HepG2 (cell line): ENCODE data around the gene USP10. TPM values are rescaled to one million over a fixed set of nuclear protein-coding genes. Genes with fewer than 3 reads are reported as not detected.

Experiments
- ATAC-seq: fragments of 200-7000 bp; cut with Tn5 transposase; 3 replicates; pipeline ENCODE4 v1.9.1; 2020; ENCODE audit warnings: mild to moderate bottlenecking, moderate library complexity
- BruUV-seq: library from RNA; stranded (reverse); fragments of 400-500 nt; replicated peaks from 2 replicates; lab custom pipeline; 2021; lab: Mats Ljungman, UMichigan
- CTCF ChIA-PET: fragments of 300-600 bp; formaldehyde crosslinking; extraction: SDS; loops from one replicate; lab custom pipeline; 2021; ENCODE audit warnings: low total read pairs, inconsistent platforms, low intra/inter-chr PET ratio; lab: Yijun Ruan, JAX
- POLR2A ChIA-PET: fragments of 350-600 bp; sonication (Branson Sonifier 250); formaldehyde crosslinking; loops from one replicate; lab custom pipeline; 2020; ENCODE audit warnings: antibody characterized with exemption, inconsistent platforms; lab: Yijun Ruan, JAX
- DNase-seq: peaks from one replicate; pipeline ENCODE4 v3.0.0-alpha.2; 2015; ENCODE audit warnings: low spot score
- FAIRE-seq: peaks from 3 replicates; lab custom pipeline; 2011; peaks lifted over from hg19 to GRCh38; lab: Jason Lieb, UNC
- H2AFZ ChIP-seq: one replicate; pipeline ENCODE4 v1.6.1; 2011; ENCODE audit warnings: low read length, inconsistent platforms
- H3K27ac ChIP-seq: fragments of 300-600 bp; 3 replicates; pipeline ENCODE4 v1.8.0; 2011; ENCODE audit warnings: mixed run types, mild to moderate bottlenecking, mixed read lengths, low read length, inconsistent platforms; ENCODE audit not compliant: insufficient read depth; ENCODE audit errors: extremely low read length
- H3K27me3 ChIP-seq, 2 experiments: fragments of 200-600 bp in 1 of 2; 2 replicates in 1 of 2; 3 replicates in 1 of 2; pipeline versions ENCODE4 v1.6.0 to v1.8.0; 2011; ENCODE audit warnings: low read length in 2 of 2, mild to moderate bottlenecking in 2 of 2, moderate library complexity in 2 of 2, inconsistent platforms in 1 of 2; ENCODE audit not compliant: insufficient read depth in 2 of 2, control insufficient read depth in 1 of 2
- H3K36me3 ChIP-seq, 2 experiments: fragments of 200-600 bp in 1 of 2; replicated peaks in 1 of 2; 2 replicates in 1 of 2; 3 replicates in 1 of 2; pipeline versions ENCODE4 v1.5.1 to v1.8.0; 2011; ENCODE audit warnings: low read length in 2 of 2, inconsistent platforms in 1 of 2; ENCODE audit not compliant: insufficient read depth in 2 of 2, control insufficient read depth in 1 of 2
- H3K4me1 ChIP-seq: 2 replicates; pipeline ENCODE4 v1.5.1; 2012; ENCODE audit warnings: low read length, inconsistent platforms; ENCODE audit not compliant: insufficient read depth
- H3K4me2 ChIP-seq: 2 replicates; pipeline ENCODE4 v1.6.0; 2011; ENCODE audit warnings: low read depth, low read length, inconsistent platforms
- H3K4me3 ChIP-seq, 3 experiments: fragments of 200-600 bp in 1 of 3; sonication (generic), shearing (Covaris generic) in 1 of 3; replicated peaks in 1 of 3; 2 replicates each; pipeline ENCODE4 v1.5.1; 2011 to 2016; ENCODE audit warnings: low read length in 3 of 3, inconsistent platforms in 2 of 3, low read depth in 2 of 3, mild to moderate bottlenecking in 2 of 3, control low read depth in 1 of 3, mixed read lengths in 1 of 3; ENCODE audit not compliant: insufficient read depth in 1 of 3
- H3K79me2 ChIP-seq: one replicate; pipeline ENCODE4 v1.6.1; 2011; ENCODE audit warnings: low read length, inconsistent platforms; ENCODE audit not compliant: insufficient read depth
- H3K9ac ChIP-seq: 2 replicates; pipeline ENCODE4 v1.6.0; 2011; ENCODE audit warnings: mild to moderate bottlenecking, low read depth, low read length, inconsistent platforms; ENCODE audit not compliant: insufficient read depth
- H3K9me3 ChIP-seq: 2 replicates; pipeline ENCODE4 v1.5.1; 2012; ENCODE audit warnings: mild to moderate bottlenecking, low read length
- H4K20me1 ChIP-seq: 2 replicates; pipeline ENCODE4 v1.6.0; 2011; ENCODE audit warnings: inconsistent platforms, mild to moderate bottlenecking, low read length, moderate library complexity; ENCODE audit not compliant: insufficient read depth
- AGO1 ChIP-seq: fragments of 200-400 bp; formaldehyde crosslinking; IDR thresholded peaks from 2 replicates; pipeline ENCODE4 v1.6.1; 2017; ENCODE audit warnings: mild to moderate bottlenecking, low read depth, low read length, moderate library complexity; ENCODE audit not compliant: poor library complexity, severe bottlenecking
- AHDC1 ChIP-seq: sonication (generic); formaldehyde crosslinking; IDR thresholded peaks from 2 replicates; pipeline ENCODE4 v1.5.1; 2020; ENCODE audit warnings: mild to moderate bottlenecking, missing genetic modification reagents, borderline replicate concordance
- HNF1A ChIP-seq, 2 experiments: sonication (generic) in 1 of 2; formaldehyde crosslinking in 1 of 2; IDR thresholded peaks; 2 replicates each; pipeline versions ENCODE4 v1.4.0 to v1.6.1; 2016 to 2020; ENCODE audit warnings: borderline replicate concordance in 1 of 2, low read depth in 1 of 2, mild to moderate bottlenecking in 1 of 2, missing genetic modification reagents in 1 of 2
- MED8 ChIP-seq: sonication (generic); formaldehyde crosslinking; IDR thresholded peaks from 2 replicates; pipeline ENCODE4 v1.8.1; 2023; ENCODE audit warnings: mild to moderate bottlenecking, missing genetic modification reagents; ENCODE audit not compliant: insufficient replicate concordance
- MYNN ChIP-seq: sonication (generic); formaldehyde crosslinking; IDR thresholded peaks from 2 replicates; pipeline ENCODE4 v1.4.0; 2020; ENCODE audit warnings: mild to moderate bottlenecking, low read depth, missing genetic modification reagents
- NCOA5 ChIP-seq: sonication (generic); formaldehyde crosslinking; IDR thresholded peaks from 2 replicates; pipeline ENCODE4 v1.4.0; 2020; ENCODE audit warnings: missing genetic modification reagents
- TBP ChIP-seq: sonication (generic); formaldehyde crosslinking; IDR thresholded peaks from 2 replicates; pipeline ENCODE4 v1.5.0; 2020; ENCODE audit warnings: missing genetic modification reagents
- ZBTB7A ChIP-seq: sonication (generic); formaldehyde crosslinking; IDR thresholded peaks from 2 replicates; pipeline ENCODE4 v1.8.0; 2022; ENCODE audit warnings: mild to moderate bottlenecking, missing genetic modification reagents
- ZNF777 ChIP-seq: sonication (generic); formaldehyde crosslinking; IDR thresholded peaks from 2 replicates; pipeline ENCODE4 v1.4.0; 2020; ENCODE audit warnings: missing genetic modification reagents
- ZSCAN29 ChIP-seq: sonication (generic); formaldehyde crosslinking; conservative IDR thresholded peaks from 2 replicates; pipeline ENCODE4 v1.4.0; 2020; ENCODE audit warnings: mild to moderate bottlenecking, missing genetic modification reagents
- WGBS: methylation state at CpG from one replicate; pipeline ENCODE4 v1.1.6; 2017; ENCODE audit warnings: low lambda C conversion rate; 5-methylcytosine and 5-hydroxymethylcytosine counted together
- in situ Hi-C: cut with HindIII; loops from 2 replicates; pipeline ENCODE4 v1.10.0; 2017; ENCODE audit warnings: low pct_unique_long_range_greater_than_20kb; ENCODE audit not compliant: extremely low pct_ligation_motif_present
- intact Hi-C: fragments of 100-400 bp; cut with micrococcal nuclease; formaldehyde crosslinking; loops from one replicate; pipeline ENCODE4 v1.10.0; 2022; ENCODE audit not compliant: unreplicated experiment
- polyA plus RNA-seq, 8 experiments: library from polyadenylated mRNA; depleted of rRNA in 3 of 8; stranded (reverse) in 7 of 8; unstranded in 1 of 8; fragments of >200 nt; fragmentation: Illumina TruSeq in 4 of 8; extraction: Trizol in 4 of 8; gene quantifications; 2 replicates each; pipeline versions ENCODE4 v1.2.1 to v1.2.3, GENCODE V29; 2011 to 2016; ENCODE audit warnings: low read depth in 4 of 8, missing spikeins in 1 of 8, mixed read lengths in 1 of 8; ENCODE audit not compliant: insufficient read depth in 1 of 8
- total RNA-seq, 5 experiments: library from RNA; depleted of rRNA; stranded (reverse); fragments of >200 nt; fragmentation: Illumina TruSeq; extraction: Trizol; gene quantifications; 2 replicates each; pipeline ENCODE4 v1.2.3, GENCODE V29; 2016; ENCODE audit warnings: low read depth in 1 of 5

The USP10 gene
- total and polyA plus RNA-seq, 2 of the 13 experiments (the other 11 are each of a cell fraction or from before 2014, with no cell fraction given), result 79.1 to 122 TPM

- TF ChIP-seq AHDC1 (CRISPR knock-in tag) (no peak), ZNF777 (CRISPR knock-in tag) (no peak), MYNN (CRISPR knock-in tag) (no peak), NCOA5 (CRISPR knock-in tag) (no peak), ZSCAN29 (CRISPR knock-in tag) (no peak)
- TF ChIP-seq, all 625 proteins: peak for 0
These were observed 124.1 kb downstream of the USP10 start (continued) for GRCh38 chr16:84823926-84824325.

DNA sequence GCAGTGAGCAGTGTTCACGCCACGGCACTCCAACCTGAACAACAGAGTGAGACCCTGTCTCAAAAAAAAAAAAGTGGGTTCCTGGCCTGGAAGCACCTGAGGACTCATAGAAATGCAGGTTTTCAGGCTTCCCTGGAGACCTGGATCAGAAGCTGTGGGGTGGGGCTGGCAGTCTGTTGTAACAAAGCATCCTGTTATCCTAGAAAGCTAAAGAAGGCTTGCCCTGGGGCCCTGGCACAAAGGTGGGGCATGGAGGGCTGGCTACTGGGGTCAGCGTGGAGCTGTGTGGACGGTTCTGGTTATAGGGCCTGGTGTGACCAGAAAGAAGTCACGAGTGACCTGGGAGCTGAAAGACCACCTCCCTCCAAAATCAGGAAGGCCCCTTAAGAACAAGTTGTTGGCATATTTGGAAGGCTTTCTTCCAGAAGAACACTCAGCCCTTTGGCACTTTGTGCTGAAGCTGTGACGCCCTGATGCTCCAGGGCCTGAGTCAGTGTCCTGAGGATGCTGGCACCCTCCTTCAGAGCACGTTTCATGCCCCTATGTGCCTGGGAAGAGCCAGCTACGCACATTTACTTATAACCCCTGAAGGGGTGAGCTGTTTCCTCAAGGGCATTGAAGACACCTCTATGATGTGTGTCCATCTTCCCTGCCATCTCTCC is 126.2 kb downstream of the USP10 start:
- peaks cover 9% of the 10 kb centered on the region; the same call in 1 of the 2 replicates for H3K4me1 ChIP-seq
- no peaks in the 10 kb centered on the region for H4K20me1 ChIP-seq
- no peak overlapping the region for H2AFZ ChIP-seq
- intact Hi-C loops (no loop called here), in situ Hi-C loops (no loop called here)
- no peaks in the 10 kb centered on the region for H3K79me2 ChIP-seq
- CTCF ChIA-PET, result no interaction called here
- no peaks in the 10 kb centered on the region for H3K9me3 ChIP-seq
- FAIRE-seq, result no peak
- H3K4me3 ChIP-seq, result no peak overlapping the region
- BruUV-seq, result no TSS peak
- 56% methylated on average over 8 of the region's 8 CpGs for WGBS
- H3K36me3 ChIP-seq, result no peaks in the 10 kb centered on the region
- H3K27ac ChIP-seq, result no peak overlapping the region
- no peak overlapping the region for H3K9ac ChIP-seq
- no peak for TF ChIP-seq HNF1A (IDR thresholded peaks at IDR 0.05; ENCODE audit: low read depth)
- no peak for TF ChIP-seq HNF1A (CRISPR knock-in tag; IDR thresholded peaks at IDR 0.05; ENCODE audit: borderline replicate concordance)
- TF ChIP-seq MED8 (CRISPR knock-in tag), result no peak
- TF ChIP-seq AGO1, result no peak
- TF ChIP-seq TBP (CRISPR knock-in tag), result no peak
- TF ChIP-seq ZBTB7A, result 0 out of 2 replicates have a peak, but pooled peaks have one; percentile 32
- peaks cover 17 to 75% of the 10 kb centered on the region in 2 experiments for H3K27me3 ChIP-seq
- ATAC-seq, result no peak
- POLR2A ChIA-PET, result no interaction called here
- H3K4me2 ChIP-seq, result no peak overlapping the region
- no peak for DNase-seq
